ENCODE data around the gene DUSP8. TPM values are rescaled to one million over a fixed set of nuclear protein-coding genes. Genes with fewer than 3 reads are reported as not detected.
A peak's percentile ranks its signal among the peaks of the same experiment; 100 is the strongest.

DUSP8 gene
- total and polyA plus RNA-seq, 2 of the 8 experiments (the other 6 are each of a cell fraction or from before 2014, with no cell fraction given): 2.8 to 3.6 TPM

DNA sequence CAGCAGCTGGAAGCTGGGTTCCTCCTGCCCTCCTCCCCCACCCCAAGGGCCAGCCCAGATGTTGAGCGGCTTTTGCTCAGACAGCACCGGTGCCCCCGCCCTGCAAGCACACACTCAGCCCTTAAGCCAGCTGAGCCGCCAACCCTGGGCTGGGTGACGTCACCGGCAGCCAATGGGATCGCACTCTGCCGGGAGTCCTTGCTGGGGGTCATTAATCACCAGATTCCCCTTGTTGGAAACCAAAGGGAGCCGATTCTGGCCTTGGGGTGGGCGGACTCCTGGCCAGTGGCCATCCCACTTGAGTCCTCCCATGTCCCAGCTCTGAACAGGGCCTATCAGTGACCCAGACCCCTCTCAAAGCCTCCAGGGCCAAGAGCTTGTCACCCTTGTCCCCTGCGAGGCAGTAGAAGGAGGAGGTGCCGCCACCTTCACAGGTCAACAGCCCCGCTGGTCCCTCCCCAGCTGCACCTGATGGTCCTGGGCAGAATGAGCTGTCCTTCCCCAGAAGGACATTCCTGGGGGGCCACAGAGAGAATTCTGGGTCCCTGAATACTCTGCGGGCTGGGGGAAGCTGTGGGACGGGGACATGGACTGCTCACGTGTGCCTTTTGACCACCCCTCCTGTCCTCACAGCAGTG lies 7.4 kb downstream of the DUSP8 start (continued):
- no peak for TF ChIP-seq SP2 (IDR thresholded peaks at IDR 0.05; ENCODE audit: low read length)
- no peak for TF ChIP-seq KDM1A (IDR thresholded peaks at IDR 0.05; ENCODE audit: borderline replicate concordance, low read length)
- TF ChIP-seq ASH2L (IDR thresholded peaks at IDR 0.05; ENCODE audit: low read length): no peak
- no peak for TF ChIP-seq MAFK (IDR thresholded peaks at IDR 0.05; ENCODE audit: low read depth, low read length)
- no peak for TF ChIP-seq TAF1 (IDR thresholded peaks at IDR 0.05; ENCODE audit: low read depth, low read length)
- no peak for TF ChIP-seq POLR2A (IDR thresholded peaks at IDR 0.05; ENCODE audit: control extremely low read depth in 1 of 2, low read depth in 2 of 2, low read length in 2 of 2)
- TF ChIP-seq TBP (IDR thresholded peaks at IDR 0.05; ENCODE audit: low read depth, low read length): no peak
- TF ChIP-seq TEAD4 (IDR thresholded peaks at IDR 0.05; ENCODE audit: low read depth, low read length): no peak
- TF ChIP-seq EGR1 (IDR thresholded peaks at IDR 0.05; ENCODE audit: borderline replicate concordance, low read depth, low read length): no peak
- peak; percentile 24; the same call in 1 of the 2 replicates for TF ChIP-seq RFX5 (IDR thresholded peaks at IDR 0.05; ENCODE audit: borderline replicate concordance, low read depth, low read length)
- TF ChIP-seq EP300 (IDR thresholded peaks at IDR 0.05; ENCODE audit: borderline replicate concordance in 1 of 2, low read depth in 2 of 2, low read length in 2 of 2): no peak
- no peak for TF ChIP-seq RNF2 (IDR thresholded peaks at IDR 0.05; ENCODE audit: borderline replicate concordance, low read depth, low read length, missing control alignments, poor library complexity, severe bottlenecking)
- no peak for TF ChIP-seq POLR2AphosphoS5 (IDR thresholded peaks at IDR 0.05; ENCODE audit: low read depth, low read length)
- no peak for TF ChIP-seq NANOG (IDR thresholded peaks at IDR 0.05; ENCODE audit: insufficient read depth, low read depth, low read length, poor library complexity, severe bottlenecking)
- TF ChIP-seq JUN (IDR thresholded peaks at IDR 0.05; ENCODE audit: low read depth, low read length): peak; percentile 79; the same call in 1 of the 2 replicates
- TF ChIP-seq BRCA1 (IDR thresholded peaks at IDR 0.05; ENCODE audit: low read depth, low read length): no peak
- 0 out of 2 replicates have a peak, but pooled peaks have one; percentile 26 for TF ChIP-seq TCF12 (IDR thresholded peaks at IDR 0.05; ENCODE audit: low read depth, low read length)
- no peak for TF ChIP-seq GABPA (IDR thresholded peaks at IDR 0.05; ENCODE audit: borderline replicate concordance, insufficient read depth, low read length)
- TF ChIP-seq, protein P1, sequence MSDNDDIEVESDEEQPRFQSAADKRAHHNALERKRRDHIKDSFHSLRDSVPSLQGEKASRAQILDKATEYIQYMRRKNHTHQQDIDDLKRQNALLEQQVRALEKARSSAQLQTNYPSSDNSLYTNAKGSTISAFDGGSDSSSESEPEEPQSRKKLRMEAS (IDR thresholded peaks at IDR 0.05): no peak
- TF ChIP-seq CBX8 (IDR thresholded peaks at IDR 0.05; ENCODE audit: borderline replicate concordance, low read depth, low read length): no peak
- no peak for TF ChIP-seq SUZ12 (IDR thresholded peaks at IDR 0.05; ENCODE audit: low read length)
- no peak for TF ChIP-seq CHD1 (IDR thresholded peaks at IDR 0.05; ENCODE audit: low read depth, low read length)
- TF ChIP-seq SIN3A (conservative IDR thresholded peaks at IDR 0.05 in 1 of 2, IDR thresholded peaks at IDR 0.05 in 1 of 2; ENCODE audit: low read depth in 1 of 2, low read length in 2 of 2): no peak; a peak in 1 of 4 replicates
- no peak for TF ChIP-seq PHF8 (conservative IDR thresholded peaks at IDR 0.05; ENCODE audit: low read depth, low read length)
